HL-60 (cell line): ENCODE measurements around the gene CD3E.

Experiments
- CTCF ChIP-seq: IDR thresholded peaks from one replicate; pipeline ENCODE4 v1.5.1; 2011; ENCODE audit warnings: low read length, control low read depth, inconsistent platforms; ENCODE audit not compliant: insufficient read depth
- GABPA ChIP-seq: IDR thresholded peaks from 2 replicates; pipeline ENCODE4 v1.6.1; 2012; ENCODE audit warnings: low read depth
- POLR2AphosphoS5 ChIP-seq: IDR thresholded peaks from 2 replicates; pipeline ENCODE4 v1.6.1; 2012; ENCODE audit warnings: low read depth
- REST ChIP-seq: IDR thresholded peaks from 2 replicates; pipeline ENCODE4 v1.6.1; 2012; ENCODE audit warnings: low read depth; ENCODE audit not compliant: insufficient replicate concordance

- TF ChIP-seq POLR2AphosphoS5 (no peak), CTCF (no peak), REST (no peak), GABPA (no peak)
These were observed 37.4 kb downstream of the CD3E start for GRCh38 chr11:118341815-118342489.
